ENCODE measurements around the gene LRRC8D.

DNA sequence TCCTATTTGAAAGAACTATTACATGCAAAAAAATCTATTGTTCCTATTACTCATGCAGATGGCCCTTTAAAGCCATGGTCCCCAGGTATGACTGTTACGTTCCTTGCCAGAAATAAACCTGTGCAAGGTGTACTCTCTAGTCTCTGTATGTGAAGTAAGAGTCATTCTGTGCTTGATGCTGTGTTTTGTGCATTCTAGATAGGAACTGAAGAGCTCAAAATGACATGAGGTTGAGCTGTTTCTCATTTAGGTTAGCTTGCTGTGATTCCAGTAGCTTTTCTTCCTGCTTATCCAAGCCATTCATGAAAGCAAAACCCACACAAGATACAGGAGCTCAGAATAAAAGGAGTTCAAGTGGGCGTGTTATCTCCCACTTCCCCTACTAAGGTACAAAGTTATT lies 109.7 kb downstream of the LRRC8D start:
- TF ChIP-seq, protein P1, sequence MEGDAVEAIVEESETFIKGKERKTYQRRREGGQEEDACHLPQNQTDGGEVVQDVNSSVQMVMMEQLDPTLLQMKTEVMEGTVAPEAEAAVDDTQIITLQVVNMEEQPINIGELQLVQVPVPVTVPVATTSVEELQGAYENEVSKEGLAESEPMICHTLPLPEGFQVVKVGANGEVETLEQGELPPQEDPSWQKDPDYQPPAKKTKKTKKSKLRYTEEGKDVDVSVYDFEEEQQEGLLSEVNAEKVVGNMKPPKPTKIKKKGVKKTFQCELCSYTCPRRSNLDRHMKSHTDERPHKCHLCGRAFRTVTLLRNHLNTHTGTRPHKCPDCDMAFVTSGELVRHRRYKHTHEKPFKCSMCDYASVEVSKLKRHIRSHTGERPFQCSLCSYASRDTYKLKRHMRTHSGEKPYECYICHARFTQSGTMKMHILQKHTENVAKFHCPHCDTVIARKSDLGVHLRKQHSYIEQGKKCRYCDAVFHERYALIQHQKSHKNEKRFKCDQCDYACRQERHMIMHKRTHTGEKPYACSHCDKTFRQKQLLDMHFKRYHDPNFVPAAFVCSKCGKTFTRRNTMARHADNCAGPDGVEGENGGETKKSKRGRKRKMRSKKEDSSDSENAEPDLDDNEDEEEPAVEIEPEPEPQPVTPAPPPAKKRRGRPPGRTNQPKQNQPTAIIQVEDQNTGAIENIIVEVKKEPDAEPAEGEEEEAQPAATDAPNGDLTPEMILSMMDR (IDR thresholded peaks at IDR 0.05), result no peak
- no peak for TF ChIP-seq POLR2A (IDR thresholded peaks at IDR 0.05)

Data from lower leg skin (tissue), 3 donors.